ENCODE measurements around the gene MEGF11. TPM values are rescaled to one million over a fixed set of nuclear protein-coding genes. Genes with fewer than 3 reads are reported as not detected.

Gene MEGF11
- total RNA-seq, 4 donors from 2014 or later = 0.97 to 10.6 (median 4.0) TPM

- no peak for TF ChIP-seq POLR2A (IDR thresholded peaks at IDR 0.05)
- TF ChIP-seq, protein P1, sequence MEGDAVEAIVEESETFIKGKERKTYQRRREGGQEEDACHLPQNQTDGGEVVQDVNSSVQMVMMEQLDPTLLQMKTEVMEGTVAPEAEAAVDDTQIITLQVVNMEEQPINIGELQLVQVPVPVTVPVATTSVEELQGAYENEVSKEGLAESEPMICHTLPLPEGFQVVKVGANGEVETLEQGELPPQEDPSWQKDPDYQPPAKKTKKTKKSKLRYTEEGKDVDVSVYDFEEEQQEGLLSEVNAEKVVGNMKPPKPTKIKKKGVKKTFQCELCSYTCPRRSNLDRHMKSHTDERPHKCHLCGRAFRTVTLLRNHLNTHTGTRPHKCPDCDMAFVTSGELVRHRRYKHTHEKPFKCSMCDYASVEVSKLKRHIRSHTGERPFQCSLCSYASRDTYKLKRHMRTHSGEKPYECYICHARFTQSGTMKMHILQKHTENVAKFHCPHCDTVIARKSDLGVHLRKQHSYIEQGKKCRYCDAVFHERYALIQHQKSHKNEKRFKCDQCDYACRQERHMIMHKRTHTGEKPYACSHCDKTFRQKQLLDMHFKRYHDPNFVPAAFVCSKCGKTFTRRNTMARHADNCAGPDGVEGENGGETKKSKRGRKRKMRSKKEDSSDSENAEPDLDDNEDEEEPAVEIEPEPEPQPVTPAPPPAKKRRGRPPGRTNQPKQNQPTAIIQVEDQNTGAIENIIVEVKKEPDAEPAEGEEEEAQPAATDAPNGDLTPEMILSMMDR (IDR thresholded peaks at IDR 0.05) = no peak
- intact Hi-C loops (cut with DNase I; ENCODE audit: low total_unique reads) = no loop called here
- no peak overlapping the region for H3K4me3 ChIP-seq (ENCODE audit: low read depth, poor library complexity, severe bottlenecking)
- DNase-seq (ENCODE audit: low spot score in 2 of 2) = no peak
- WGBS, 2 donors = 75 to 80% methylated on average over 7 of the region's 7 CpGs
Observed at GRCh38 chr15:66021496-66022162, 231.9 kb downstream of the MEGF11 start.

- H3K4me3 ChIP-seq (ENCODE audit: low read depth, poor library complexity, severe bottlenecking) = no peak overlapping the region
- WGBS, 2 donors = 86 to 88% methylated on average over 10 of the region's 10 CpGs
- no peak for DNase-seq (ENCODE audit: low spot score in 2 of 2)
- TF ChIP-seq, protein P1 (IDR thresholded peaks at IDR 0.05) = no peak
- no peak for TF ChIP-seq POLR2A (IDR thresholded peaks at IDR 0.05)
- intact Hi-C loops (cut with DNase I; ENCODE audit: low total_unique reads) = no loop called here
Observed at GRCh38 chr15:66019826-66020398, 233.6 kb downstream of the MEGF11 start.

DNA sequence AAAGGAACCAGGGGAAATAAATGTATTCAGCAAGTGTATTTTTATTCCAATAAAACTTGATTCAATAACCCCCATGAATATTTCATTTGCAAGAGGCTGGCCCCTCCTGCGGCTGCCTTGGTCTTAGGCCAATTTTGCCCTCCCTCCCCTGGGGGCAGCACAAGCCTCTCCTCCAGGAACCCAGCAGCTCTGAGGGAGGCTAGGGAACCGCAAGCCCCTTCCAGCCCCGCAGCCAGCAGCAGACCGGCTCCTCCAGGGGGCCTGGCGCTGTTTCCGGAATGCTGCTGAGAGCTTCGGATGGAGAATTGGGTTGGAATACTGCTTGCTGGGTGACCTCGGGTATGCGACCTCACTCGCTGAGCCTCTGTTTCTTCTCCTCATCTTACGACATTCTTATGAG, 234.2 kb downstream of the MEGF11 start:
- intact Hi-C loops (cut with DNase I; ENCODE audit: low total_unique reads) = no loop called here
- TF ChIP-seq, protein P1 (IDR thresholded peaks at IDR 0.05) = no peak
- no peak for TF ChIP-seq POLR2A (IDR thresholded peaks at IDR 0.05)
- no peak overlapping the region for H3K4me3 ChIP-seq (ENCODE audit: low read depth, poor library complexity, severe bottlenecking)
- 44 to 46% methylated on average over 11 of the region's 11 CpGs for WGBS, 2 donors
- DNase-seq (ENCODE audit: low spot score in 2 of 2) = no peak

DNA sequence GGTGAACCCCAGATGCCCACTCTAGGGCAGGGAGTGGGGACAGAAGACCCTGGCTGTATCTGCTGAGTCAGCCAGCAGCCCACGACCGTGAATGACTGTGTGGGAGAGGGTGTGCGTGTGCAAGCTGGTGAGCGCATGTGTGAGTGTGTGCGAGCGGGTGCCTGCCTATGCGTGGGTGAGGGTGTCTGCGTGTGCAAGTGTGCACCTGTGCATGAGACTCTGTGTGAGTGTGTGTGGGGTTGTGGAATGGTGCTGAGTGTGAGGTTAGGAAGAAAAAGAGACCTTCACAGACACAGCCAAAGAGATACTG, 235.1 kb downstream of the MEGF11 start:
- DNase-seq (ENCODE audit: low spot score in 2 of 2) = no peak
- 78 to 80% methylated on average over 8 of the region's 8 CpGs for WGBS, 2 donors
- intact Hi-C loops (cut with DNase I; ENCODE audit: low total_unique reads) = no loop called here
- H3K4me3 ChIP-seq (ENCODE audit: low read depth, poor library complexity, severe bottlenecking) = no peak overlapping the region
- no peak for TF ChIP-seq POLR2A (IDR thresholded peaks at IDR 0.05)
- TF ChIP-seq, protein P1 (IDR thresholded peaks at IDR 0.05) = no peak

DNA sequence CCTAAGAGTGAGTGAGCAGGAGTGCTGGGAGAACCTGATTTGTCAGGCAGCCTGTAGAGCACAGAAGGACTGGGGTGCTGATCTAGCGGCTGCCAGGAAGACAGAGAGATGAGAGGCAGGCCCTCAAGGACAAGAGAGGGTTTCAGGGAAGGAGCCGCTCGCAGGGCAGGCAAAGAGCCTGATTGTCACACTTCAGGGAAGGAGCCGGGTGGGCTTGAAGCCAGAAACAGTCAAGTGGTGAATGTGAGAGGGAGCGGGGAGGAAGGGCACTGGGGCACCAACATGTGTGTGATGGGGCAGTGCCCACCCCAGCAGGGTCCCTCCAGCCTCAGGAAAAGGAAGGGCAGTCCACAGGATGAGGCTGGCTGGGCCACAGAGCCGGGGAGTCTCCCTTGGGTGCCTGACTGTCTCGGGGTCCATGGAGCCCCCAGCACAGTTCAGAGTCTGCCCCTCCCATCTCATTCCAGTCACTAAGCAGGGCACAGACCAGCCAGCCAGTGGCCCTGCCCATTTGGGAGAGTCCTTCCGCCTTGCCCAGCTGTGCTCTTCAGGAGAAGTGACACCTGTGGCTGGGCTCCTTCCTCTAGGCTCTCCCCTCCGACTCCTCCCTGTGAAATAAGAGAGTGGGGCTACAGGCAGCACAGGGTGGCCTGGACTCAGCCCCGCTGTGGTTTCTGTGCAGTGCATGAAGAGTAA, 235.6 kb downstream of the MEGF11 start:
- DNase-seq (ENCODE audit: low spot score in 2 of 2) = no peak
- no peak overlapping the region for H3K4me3 ChIP-seq (ENCODE audit: low read depth, poor library complexity, severe bottlenecking)
- intact Hi-C loops (cut with DNase I; ENCODE audit: low total_unique reads) = no loop called here
- WGBS, 2 donors = 81 to 90% methylated on average over 9 to 10 of the region's 10 CpGs
- TF ChIP-seq, protein P1 (IDR thresholded peaks at IDR 0.05) = no peak
- TF ChIP-seq POLR2A (IDR thresholded peaks at IDR 0.05) = no peak
